AG10803 (cell line): Measurements from ENCODE around the gene HIPK1.
"Not testable (repeated sequence)": the region's sequence is repeated elsewhere in the genome, so short reads cannot be mapped to it uniquely, and the experiment has no call there.

Experiments
- DNase-seq: peaks from one replicate; pipeline ENCODE4 v3.0.0; 2010; ENCODE audit warnings: low read depth
- H3K4me3 ChIP-seq: 2 replicates; pipeline ENCODE4 v1.5.1; 2011; ENCODE audit warnings: mild to moderate bottlenecking, low read length, control low read depth
- CTCF ChIP-seq: conservative IDR thresholded peaks from 2 replicates; pipeline ENCODE4 v1.5.1; 2011; ENCODE audit warnings: mild to moderate bottlenecking, low read length, control low read depth, inconsistent platforms

The HIPK1 gene

GRCh38 chr1:114009393-114009792 lies 80.3 kb downstream of the HIPK1 start:
- peak; percentile 79 for DNase-seq
- H3K4me3 ChIP-seq: no peak overlapping the region
- TF ChIP-seq CTCF: no peak

- DNase-seq: no peak
- H3K4me3 ChIP-seq: no peak overlapping the region
- no peak for TF ChIP-seq CTCF
These were observed 81.5 kb downstream of the HIPK1 start for GRCh38 chr1:114010433-114011184.

- peak; percentile 62 for DNase-seq
- TF ChIP-seq CTCF: no peak; the same call in 1 of the 2 replicates
- H3K4me3 ChIP-seq: no peak overlapping the region
These were observed 82.7 kb downstream of the HIPK1 start for GRCh38 chr1:114011796-114012195.

- no peak overlapping the region for H3K4me3 ChIP-seq
- no peak for DNase-seq
- no peak for TF ChIP-seq CTCF
These were observed 86.0 kb downstream of the HIPK1 start for GRCh38 chr1:114015075-114015474.

GRCh38 chr1:114019724-114020123 lies 90.6 kb downstream of the HIPK1 start:
- H3K4me3 ChIP-seq, DNase-seq: not testable (repeated sequence)

- DNase-seq: no peak
- H3K4me3 ChIP-seq: no peak overlapping the region
- no peak for TF ChIP-seq CTCF
These were observed 92.6 kb downstream of the HIPK1 start for GRCh38 chr1:114021665-114022099.

- no peak overlapping the region for H3K4me3 ChIP-seq
- no peak for DNase-seq
- no peak for TF ChIP-seq CTCF
These were observed 93.8 kb downstream of the HIPK1 start for GRCh38 chr1:114022877-114023276.

GRCh38 chr1:114023377-114023776 lies 94.3 kb downstream of the HIPK1 start:
- no peak for DNase-seq
- H3K4me3 ChIP-seq: no peak overlapping the region
- TF ChIP-seq CTCF: no peak
